ENCODE data around the gene CHST5.

CHST5 gene

GRCh38 chr16:75578212-75578611 is 42.3 kb upstream of the CHST5 start:
- Histone ChIP-seq H2BK15ac (ENCODE audit: low read length) (no peak overlapping the region), H3K23ac (ENCODE audit: low read depth, low read length, poor library complexity) (no peak overlapping the region), H3K4me1 (ENCODE audit: control insufficient read depth in 2 of 2, insufficient read depth in 1 of 2, low read depth in 1 of 2, low read length in 2 of 2) (peaks cover 0 to 8% of the 10 kb centered on the region in 2 donors), H3K18ac (ENCODE audit: low read length) (no peak overlapping the region), H3K4ac (ENCODE audit: low read length) (no peak overlapping the region), H3K14ac (ENCODE audit: low read length) (no peak overlapping the region), H3K36me3 (replicated peaks in 1 of 2; ENCODE audit: control insufficient read depth in 2 of 2, insufficient read depth in 2 of 2, low read length in 2 of 2) (peaks cover 19 to 78% of the 10 kb centered on the region in 2 donors), H3K79me1 (ENCODE audit: low read depth, low read length) (no peaks in the 10 kb centered on the region), H2AK5ac (ENCODE audit: low read depth, low read length) (no peak overlapping the region), H3K9me3 (replicated peaks in 1 of 2; ENCODE audit: control insufficient read depth in 2 of 2, insufficient read depth in 1 of 2, low read depth in 1 of 2, low read length in 2 of 2) (no peaks in the 10 kb centered on the region), H3K4me3 (ENCODE audit: low read length in 2 of 2) (no peak overlapping the region), H3K27me3 (ENCODE audit: control insufficient read depth in 3 of 3, insufficient read depth in 3 of 3, low read depth in 1 of 3, low read length in 3 of 3) (no peaks in the 10 kb centered on the region), H4K91ac (ENCODE audit: low read depth, low read length, poor library complexity) (no peak overlapping the region), H2BK5ac (ENCODE audit: low read length) (no peak overlapping the region), H2BK120ac (ENCODE audit: low read depth, low read length) (no peak overlapping the region), H2AFZ (ENCODE audit: low read length) (no peak overlapping the region), H3K9ac (ENCODE audit: low read depth, low read length, poor library complexity) (no peak overlapping the region), H2BK12ac (ENCODE audit: low read length) (no peak overlapping the region), H4K8ac (ENCODE audit: low read depth, low read length) (no peak overlapping the region), H3K27ac (replicated peaks; ENCODE audit: low read length) (no peak overlapping the region), H3K4me2 (ENCODE audit: insufficient read depth, low read length, poor library complexity, severe bottlenecking) (no peak overlapping the region)
- no peak for DNase-seq (ENCODE audit: low spot score)
- WGBS, 2 donors (ENCODE audit: extremely low coverage in 2 of 2, insufficient read length in 2 of 2, insufficient replicate concordance in 1 of 2): no CpG with 5 or more reads among the region's 7 CpGs

GRCh38 chr16:75576384-75576811 is 40.5 kb upstream of the CHST5 start:
- no peak for DNase-seq (ENCODE audit: low spot score)
- Histone ChIP-seq H3K23ac (ENCODE audit: low read depth, low read length, poor library complexity) (no peak overlapping the region), H3K4me2 (ENCODE audit: insufficient read depth, low read length, poor library complexity, severe bottlenecking) (no peak overlapping the region), H2BK12ac (ENCODE audit: low read length) (no peak overlapping the region), H3K14ac (ENCODE audit: low read length) (no peak overlapping the region), H2BK5ac (ENCODE audit: low read length) (no peak overlapping the region), H2AFZ (ENCODE audit: low read length) (no peak overlapping the region), H2BK120ac (ENCODE audit: low read depth, low read length) (no peak overlapping the region), H3K18ac (ENCODE audit: low read length) (no peak overlapping the region), H3K9ac (ENCODE audit: low read depth, low read length, poor library complexity) (no peak overlapping the region), H4K91ac (ENCODE audit: low read depth, low read length, poor library complexity) (no peak overlapping the region), H3K27ac (replicated peaks; ENCODE audit: low read length) (no peak overlapping the region), H3K27me3 (ENCODE audit: control insufficient read depth in 3 of 3, insufficient read depth in 3 of 3, low read depth in 1 of 3, low read length in 3 of 3) (no peaks in the 10 kb centered on the region), H3K36me3 (replicated peaks in 1 of 2; ENCODE audit: control insufficient read depth in 2 of 2, insufficient read depth in 2 of 2, low read length in 2 of 2) (peaks cover 30 to 96% of the 10 kb centered on the region in 2 donors), H3K4me3 (ENCODE audit: low read length in 2 of 2) (no peak overlapping the region), H3K4me1 (ENCODE audit: control insufficient read depth in 2 of 2, insufficient read depth in 1 of 2, low read depth in 1 of 2, low read length in 2 of 2) (peaks cover 0 to 8% of the 10 kb centered on the region in 2 donors), H4K8ac (ENCODE audit: low read depth, low read length) (no peak overlapping the region), H2AK5ac (ENCODE audit: low read depth, low read length) (no peak overlapping the region), H2BK15ac (ENCODE audit: low read length) (no peak overlapping the region), H3K4ac (ENCODE audit: low read length) (no peak overlapping the region), H3K79me1 (ENCODE audit: low read depth, low read length) (peaks cover 5% of the 10 kb centered on the region), H3K9me3 (replicated peaks in 1 of 2; ENCODE audit: control insufficient read depth in 2 of 2, insufficient read depth in 1 of 2, low read depth in 1 of 2, low read length in 2 of 2) (no peaks in the 10 kb centered on the region)
- no CpG with 5 or more reads among the region's 3 CpGs for WGBS, 2 donors (ENCODE audit: extremely low coverage in 2 of 2, insufficient read length in 2 of 2, insufficient replicate concordance in 1 of 2)

GRCh38 chr16:75575958-75576357 is 40.0 kb upstream of the CHST5 start:
- no peak overlapping the region for H3K27ac ChIP-seq (replicated peaks; ENCODE audit: low read length)
- WGBS, 2 donors (ENCODE audit: extremely low coverage in 2 of 2, insufficient read length in 2 of 2, insufficient replicate concordance in 1 of 2): no CpG with 5 or more reads among the region's 3 CpGs

GRCh38 chr16:75573955-75574354 is 38.0 kb upstream of the CHST5 start:
- Histone ChIP-seq H3K9ac (ENCODE audit: low read depth, low read length, poor library complexity) (no peak overlapping the region), H3K79me1 (ENCODE audit: low read depth, low read length) (peaks cover 8% of the 10 kb centered on the region), H3K27ac (replicated peaks; ENCODE audit: low read length) (no peak overlapping the region), H3K14ac (ENCODE audit: low read length) (no peak overlapping the region), H2BK15ac (ENCODE audit: low read length) (no peak overlapping the region), H2AK5ac (ENCODE audit: low read depth, low read length) (no peak overlapping the region), H3K9me3 (replicated peaks in 1 of 2; ENCODE audit: control insufficient read depth in 2 of 2, insufficient read depth in 1 of 2, low read depth in 1 of 2, low read length in 2 of 2) (no peaks in the 10 kb centered on the region), H3K27me3 (ENCODE audit: control insufficient read depth in 3 of 3, insufficient read depth in 3 of 3, low read depth in 1 of 3, low read length in 3 of 3) (no peaks in the 10 kb centered on the region), H2BK120ac (ENCODE audit: low read depth, low read length) (no peak overlapping the region), H2AFZ (ENCODE audit: low read length) (no peak overlapping the region), H3K4me1 (ENCODE audit: control insufficient read depth in 2 of 2, insufficient read depth in 1 of 2, low read depth in 1 of 2, low read length in 2 of 2) (peaks cover 0 to 2% of the 10 kb centered on the region in 2 donors), H2BK5ac (ENCODE audit: low read length) (no peak overlapping the region), H2BK12ac (ENCODE audit: low read length) (no peak overlapping the region), H3K23ac (ENCODE audit: low read depth, low read length, poor library complexity) (no peak overlapping the region), H3K4me2 (ENCODE audit: insufficient read depth, low read length, poor library complexity, severe bottlenecking) (no peak overlapping the region), H4K91ac (ENCODE audit: low read depth, low read length, poor library complexity) (no peak overlapping the region), H3K4me3 (ENCODE audit: low read length in 2 of 2) (no peak overlapping the region), H3K36me3 (replicated peaks in 1 of 2; ENCODE audit: control insufficient read depth in 2 of 2, insufficient read depth in 2 of 2, low read length in 2 of 2) (peaks cover 42 to 97% of the 10 kb centered on the region in 2 donors), H3K18ac (ENCODE audit: low read length) (no peak overlapping the region), H4K8ac (ENCODE audit: low read depth, low read length) (no peak overlapping the region), H3K4ac (ENCODE audit: low read length) (no peak overlapping the region)
- no peak for DNase-seq (ENCODE audit: low spot score)
- WGBS, 2 donors (ENCODE audit: extremely low coverage in 2 of 2, insufficient read length in 2 of 2, insufficient replicate concordance in 1 of 2): no CpG with 5 or more reads among the region's 5 CpGs

More at GRCh38 chr16:75575958-75576357, 40.0 kb upstream of the CHST5 start:
- Histone ChIP-seq H2BK5ac (ENCODE audit: low read length) (no peak overlapping the region), H3K4ac (ENCODE audit: low read length) (no peak overlapping the region), H3K27me3 (ENCODE audit: control insufficient read depth in 3 of 3, insufficient read depth in 3 of 3, low read depth in 1 of 3, low read length in 3 of 3) (no peaks in the 10 kb centered on the region), H3K36me3 (replicated peaks in 1 of 2; ENCODE audit: control insufficient read depth in 2 of 2, insufficient read depth in 2 of 2, low read length in 2 of 2) (peaks cover 30 to 96% of the 10 kb centered on the region in 2 donors), H2AFZ (ENCODE audit: low read length) (no peak overlapping the region), H3K9ac (ENCODE audit: low read depth, low read length, poor library complexity) (no peak overlapping the region), H3K23ac (ENCODE audit: low read depth, low read length, poor library complexity) (no peak overlapping the region), H2BK12ac (ENCODE audit: low read length) (no peak overlapping the region), H3K79me1 (ENCODE audit: low read depth, low read length) (peaks cover 5% of the 10 kb centered on the region), H4K91ac (ENCODE audit: low read depth, low read length, poor library complexity) (no peak overlapping the region), H3K14ac (ENCODE audit: low read length) (no peak overlapping the region), H4K8ac (ENCODE audit: low read depth, low read length) (no peak overlapping the region), H2BK120ac (ENCODE audit: low read depth, low read length) (no peak overlapping the region), H3K4me2 (ENCODE audit: insufficient read depth, low read length, poor library complexity, severe bottlenecking) (no peak overlapping the region), H2BK15ac (ENCODE audit: low read length) (no peak overlapping the region), H3K4me3 (ENCODE audit: low read length in 2 of 2) (no peak overlapping the region), H3K4me1 (ENCODE audit: control insufficient read depth in 2 of 2, insufficient read depth in 1 of 2, low read depth in 1 of 2, low read length in 2 of 2) (peaks cover 0 to 8% of the 10 kb centered on the region in 2 donors), H3K18ac (ENCODE audit: low read length) (no peak overlapping the region), H2AK5ac (ENCODE audit: low read depth, low read length) (no peak overlapping the region), H3K9me3 (replicated peaks in 1 of 2; ENCODE audit: control insufficient read depth in 2 of 2, insufficient read depth in 1 of 2, low read depth in 1 of 2, low read length in 2 of 2) (no peaks in the 10 kb centered on the region)
- no peak for DNase-seq (ENCODE audit: low spot score)

All from neuronal stem cell (in vitro differentiated cells).